ENCODE results near the gene SMPDL3A.

GRCh38 chr6:122829456-122829855, 40.4 kb downstream of the SMPDL3A start:
- no peak for TF ChIP-seq EZH2phosphoT487 (IDR thresholded peaks at IDR 0.05; ENCODE audit: low read length)
- TF ChIP-seq, protein P1, sequence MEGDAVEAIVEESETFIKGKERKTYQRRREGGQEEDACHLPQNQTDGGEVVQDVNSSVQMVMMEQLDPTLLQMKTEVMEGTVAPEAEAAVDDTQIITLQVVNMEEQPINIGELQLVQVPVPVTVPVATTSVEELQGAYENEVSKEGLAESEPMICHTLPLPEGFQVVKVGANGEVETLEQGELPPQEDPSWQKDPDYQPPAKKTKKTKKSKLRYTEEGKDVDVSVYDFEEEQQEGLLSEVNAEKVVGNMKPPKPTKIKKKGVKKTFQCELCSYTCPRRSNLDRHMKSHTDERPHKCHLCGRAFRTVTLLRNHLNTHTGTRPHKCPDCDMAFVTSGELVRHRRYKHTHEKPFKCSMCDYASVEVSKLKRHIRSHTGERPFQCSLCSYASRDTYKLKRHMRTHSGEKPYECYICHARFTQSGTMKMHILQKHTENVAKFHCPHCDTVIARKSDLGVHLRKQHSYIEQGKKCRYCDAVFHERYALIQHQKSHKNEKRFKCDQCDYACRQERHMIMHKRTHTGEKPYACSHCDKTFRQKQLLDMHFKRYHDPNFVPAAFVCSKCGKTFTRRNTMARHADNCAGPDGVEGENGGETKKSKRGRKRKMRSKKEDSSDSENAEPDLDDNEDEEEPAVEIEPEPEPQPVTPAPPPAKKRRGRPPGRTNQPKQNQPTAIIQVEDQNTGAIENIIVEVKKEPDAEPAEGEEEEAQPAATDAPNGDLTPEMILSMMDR (IDR thresholded peaks at IDR 0.05; ENCODE audit: low read length): no peak
- TF ChIP-seq EZH2 (optimal IDR thresholded peaks at IDR 0.05; ENCODE audit: low read depth, low read length): no peak
